HCT116 (cell line): ENCODE data around the gene SEMA3C.

ENCODE experiments used
- EZH2phosphoT487 ChIP-seq: fragments of 200-600 bp; IDR thresholded peaks from 2 replicates; pipeline ENCODE4 v1.6.1; 2018; ENCODE audit warnings: antibody characterized with exemption, borderline replicate concordance
- POLR2A ChIP-seq: IDR thresholded peaks from 2 replicates; pipeline ENCODE4 v1.7.0; 2011; ENCODE audit warnings: borderline replicate concordance; ENCODE audit not compliant: insufficient read depth, insufficient read length; ENCODE audit errors: extremely low read depth
- POLR2AphosphoS5 ChIP-seq: IDR thresholded peaks from 2 replicates; pipeline ENCODE4 v1.6.1; 2011; ENCODE audit warnings: mild to moderate bottlenecking, low read depth, low read length, moderate library complexity
- RAD21 ChIP-seq: IDR thresholded peaks from 2 replicates; pipeline ENCODE4 v1.6.1; 2012; ENCODE audit warnings: low read depth, mild to moderate bottlenecking
- TF ChIP-seq, protein P1 (sequence below), 3 experiments: fragments of 200-600 bp in 1 of 3; sonication (generic) in 1 of 3; IDR thresholded peaks in 2 of 3; conservative IDR thresholded peaks in 1 of 3; 2 replicates each; pipeline ENCODE4 v1.5.1; 2012 to 2017; ENCODE audit warnings: low read depth in 2 of 3, low read length in 2 of 3, antibody characterized with exemption in 1 of 3, borderline replicate concordance in 1 of 3, control low read depth in 1 of 3, mild to moderate bottlenecking in 1 of 3, mixed read lengths in 1 of 3, mixed run types in 1 of 3, moderate library complexity in 1 of 3; ENCODE audit not compliant: insufficient read depth in 1 of 3

DNA sequence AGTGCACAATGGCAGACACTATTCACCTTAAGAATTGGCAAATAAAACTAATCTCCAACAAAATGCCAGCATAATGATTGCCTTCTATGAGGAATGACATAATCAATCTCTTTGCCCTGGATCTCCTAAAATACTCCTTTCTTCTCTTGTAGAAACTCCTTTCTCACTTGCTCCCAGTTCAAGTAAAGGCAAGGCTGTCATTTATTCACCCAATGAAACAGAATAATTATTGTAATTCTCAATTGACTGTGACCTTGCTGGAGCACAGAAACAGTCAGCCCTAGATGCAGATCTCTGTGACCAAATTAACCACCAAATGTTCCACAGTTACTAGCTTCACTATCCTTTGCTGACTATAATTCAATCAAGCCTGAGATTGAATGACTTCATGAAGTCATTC, 99.3 kb downstream of the SEMA3C start:
- TF ChIP-seq POLR2A (no peak), EZH2phosphoT487 (no peak), RAD21 (no peak), POLR2AphosphoS5 (no peak)
- TF ChIP-seq, protein P1, sequence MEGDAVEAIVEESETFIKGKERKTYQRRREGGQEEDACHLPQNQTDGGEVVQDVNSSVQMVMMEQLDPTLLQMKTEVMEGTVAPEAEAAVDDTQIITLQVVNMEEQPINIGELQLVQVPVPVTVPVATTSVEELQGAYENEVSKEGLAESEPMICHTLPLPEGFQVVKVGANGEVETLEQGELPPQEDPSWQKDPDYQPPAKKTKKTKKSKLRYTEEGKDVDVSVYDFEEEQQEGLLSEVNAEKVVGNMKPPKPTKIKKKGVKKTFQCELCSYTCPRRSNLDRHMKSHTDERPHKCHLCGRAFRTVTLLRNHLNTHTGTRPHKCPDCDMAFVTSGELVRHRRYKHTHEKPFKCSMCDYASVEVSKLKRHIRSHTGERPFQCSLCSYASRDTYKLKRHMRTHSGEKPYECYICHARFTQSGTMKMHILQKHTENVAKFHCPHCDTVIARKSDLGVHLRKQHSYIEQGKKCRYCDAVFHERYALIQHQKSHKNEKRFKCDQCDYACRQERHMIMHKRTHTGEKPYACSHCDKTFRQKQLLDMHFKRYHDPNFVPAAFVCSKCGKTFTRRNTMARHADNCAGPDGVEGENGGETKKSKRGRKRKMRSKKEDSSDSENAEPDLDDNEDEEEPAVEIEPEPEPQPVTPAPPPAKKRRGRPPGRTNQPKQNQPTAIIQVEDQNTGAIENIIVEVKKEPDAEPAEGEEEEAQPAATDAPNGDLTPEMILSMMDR (IDR thresholded peaks at IDR 0.05 in 2 of 3, conservative IDR thresholded peaks at IDR 0.05 in 1 of 3; ENCODE audit: borderline replicate concordance in 1 of 3, insufficient read depth in 1 of 3, low read depth in 2 of 3, low read length in 2 of 3) = no peak
